PC-3 (cell line): ENCODE results near the gene ATAD3B.

ENCODE experiments used
- CTCF ChIP-seq: fragments of 300-600 bp; sonication (generic); conservative IDR thresholded peaks from 2 replicates; pipeline ENCODE4 v1.5.1; 2017; ENCODE audit warnings: antibody characterized with exemption, low read depth, mild to moderate bottlenecking, low read length
- EZH2 ChIP-seq: fragments of 300-600 bp; sonication (generic); IDR thresholded peaks from one replicate; pipeline ENCODE4 v1.6.1; 2017; ENCODE audit warnings: antibody characterized with exemption, mild to moderate bottlenecking, low read length; ENCODE audit not compliant: unreplicated experiment

GRCh38 chr1:1489231-1489630 is 17.7 kb downstream of the ATAD3B start:
- TF ChIP-seq EZH2 (no peak), CTCF (no peak)
